Ishikawa (cell line): ENCODE results near the gene DAW1.

Experiments used
- MAX ChIP-seq: IDR thresholded peaks from 2 replicates; pipeline ENCODE4 v1.6.1; 2012
- NFIC ChIP-seq: IDR thresholded peaks from 2 replicates; pipeline ENCODE4 v1.6.1; 2012
- USF1 ChIP-seq: IDR thresholded peaks from 2 replicates; pipeline ENCODE4 v1.6.1; 2012
- YY1 ChIP-seq: IDR thresholded peaks from 2 replicates; pipeline ENCODE4 v1.6.1; 2012; ENCODE audit warnings: low read depth
- ZBTB7A ChIP-seq: IDR thresholded peaks from 2 replicates; pipeline ENCODE4 v1.6.1; 2012; ENCODE audit warnings: low read depth
- TF ChIP-seq, protein P1 (sequence below): IDR thresholded peaks from 2 replicates; pipeline ENCODE4 v1.6.1; 2012; ENCODE audit warnings: low read depth, mild to moderate bottlenecking

DNA sequence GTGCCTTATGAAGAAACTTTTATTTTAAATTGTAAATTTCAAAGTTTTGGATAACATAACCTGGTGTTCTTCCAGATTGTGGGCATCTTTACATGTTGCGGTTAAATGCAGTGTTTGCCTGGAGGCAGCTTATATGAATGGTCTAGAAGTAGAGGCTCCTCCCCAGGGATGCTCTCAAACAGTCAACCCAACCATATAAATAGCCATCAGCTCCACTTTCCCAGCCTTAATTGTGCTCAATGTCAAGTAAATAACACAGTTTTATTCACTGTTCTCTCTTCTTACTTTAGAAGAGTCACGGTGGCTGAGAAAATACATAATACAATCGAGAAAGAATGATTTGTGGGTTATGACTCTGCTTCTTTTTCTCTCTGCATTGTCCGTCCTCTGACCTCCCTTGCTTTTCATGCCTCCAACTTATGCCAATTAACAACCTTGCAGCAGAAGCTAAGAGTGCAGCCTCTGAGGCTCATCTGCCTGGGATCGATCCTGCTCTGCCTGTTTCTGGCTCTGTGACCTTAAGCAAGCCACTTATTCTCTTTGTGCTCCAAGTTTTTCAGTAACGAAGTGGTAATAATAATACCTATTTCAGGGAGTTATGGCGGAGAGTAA, 100.3 kb downstream of the DAW1 start:
- TF ChIP-seq YY1 (no peak), ZBTB7A (no peak), NFIC (no peak), MAX (no peak), USF1 (no peak)
- TF ChIP-seq, protein P1, sequence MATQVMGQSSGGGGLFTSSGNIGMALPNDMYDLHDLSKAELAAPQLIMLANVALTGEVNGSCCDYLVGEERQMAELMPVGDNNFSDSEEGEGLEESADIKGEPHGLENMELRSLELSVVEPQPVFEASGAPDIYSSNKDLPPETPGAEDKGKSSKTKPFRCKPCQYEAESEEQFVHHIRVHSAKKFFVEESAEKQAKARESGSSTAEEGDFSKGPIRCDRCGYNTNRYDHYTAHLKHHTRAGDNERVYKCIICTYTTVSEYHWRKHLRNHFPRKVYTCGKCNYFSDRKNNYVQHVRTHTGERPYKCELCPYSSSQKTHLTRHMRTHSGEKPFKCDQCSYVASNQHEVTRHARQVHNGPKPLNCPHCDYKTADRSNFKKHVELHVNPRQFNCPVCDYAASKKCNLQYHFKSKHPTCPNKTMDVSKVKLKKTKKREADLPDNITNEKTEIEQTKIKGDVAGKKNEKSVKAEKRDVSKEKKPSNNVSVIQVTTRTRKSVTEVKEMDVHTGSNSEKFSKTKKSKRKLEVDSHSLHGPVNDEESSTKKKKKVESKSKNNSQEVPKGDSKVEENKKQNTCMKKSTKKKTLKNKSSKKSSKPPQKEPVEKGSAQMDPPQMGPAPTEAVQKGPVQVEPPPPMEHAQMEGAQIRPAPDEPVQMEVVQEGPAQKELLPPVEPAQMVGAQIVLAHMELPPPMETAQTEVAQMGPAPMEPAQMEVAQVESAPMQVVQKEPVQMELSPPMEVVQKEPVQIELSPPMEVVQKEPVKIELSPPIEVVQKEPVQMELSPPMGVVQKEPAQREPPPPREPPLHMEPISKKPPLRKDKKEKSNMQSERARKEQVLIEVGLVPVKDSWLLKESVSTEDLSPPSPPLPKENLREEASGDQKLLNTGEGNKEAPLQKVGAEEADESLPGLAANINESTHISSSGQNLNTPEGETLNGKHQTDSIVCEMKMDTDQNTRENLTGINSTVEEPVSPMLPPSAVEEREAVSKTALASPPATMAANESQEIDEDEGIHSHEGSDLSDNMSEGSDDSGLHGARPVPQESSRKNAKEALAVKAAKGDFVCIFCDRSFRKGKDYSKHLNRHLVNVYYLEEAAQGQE = no peak
